WERI-Rb-1 (cell line): Measurements from ENCODE around the gene SNAP29.
"Not testable (repeated sequence)": the region's sequence is repeated elsewhere in the genome, so short reads cannot be mapped to it uniquely, and the experiment has no call there.

Source experiments
- DNase-seq: peaks from one replicate; pipeline ENCODE4 v3.0.0-alpha.2; 2020
- H3K27ac ChIP-seq: fragments of 250-450 bp; sonication (Bioruptor Pico); 2 replicates; pipeline ENCODE4 v1.5.1; 2020; ENCODE audit warnings: mild to moderate bottlenecking, moderate library complexity
- H3K27me3 ChIP-seq: fragments of 250-450 bp; sonication (Bioruptor Pico); 2 replicates; pipeline ENCODE4 v1.5.1; 2021; ENCODE audit warnings: mild to moderate bottlenecking, low read depth, moderate library complexity; ENCODE audit not compliant: insufficient read depth, severe bottlenecking
- H3K36me3 ChIP-seq: fragments of 250-450 bp; sonication (Bioruptor Pico); 2 replicates; pipeline ENCODE4 v1.5.1; 2020; ENCODE audit warnings: mild to moderate bottlenecking, moderate library complexity
- H3K4me3 ChIP-seq: 2 replicates; pipeline ENCODE4 v1.5.1; 2011; ENCODE audit warnings: low read depth, mild to moderate bottlenecking, control low read depth, low read length
- H3K9me3 ChIP-seq: fragments of 250-450 bp; sonication (Bioruptor Pico); 2 replicates; pipeline ENCODE4 v1.5.1; 2021; ENCODE audit warnings: mild to moderate bottlenecking, moderate library complexity; ENCODE audit not compliant: severe bottlenecking
- CTCF ChIP-seq: IDR thresholded peaks from 2 replicates; pipeline ENCODE4 v1.5.1; 2011; ENCODE audit warnings: low read depth, mild to moderate bottlenecking, control low read depth, inconsistent platforms, low read length

The SNAP29 gene

DNA sequence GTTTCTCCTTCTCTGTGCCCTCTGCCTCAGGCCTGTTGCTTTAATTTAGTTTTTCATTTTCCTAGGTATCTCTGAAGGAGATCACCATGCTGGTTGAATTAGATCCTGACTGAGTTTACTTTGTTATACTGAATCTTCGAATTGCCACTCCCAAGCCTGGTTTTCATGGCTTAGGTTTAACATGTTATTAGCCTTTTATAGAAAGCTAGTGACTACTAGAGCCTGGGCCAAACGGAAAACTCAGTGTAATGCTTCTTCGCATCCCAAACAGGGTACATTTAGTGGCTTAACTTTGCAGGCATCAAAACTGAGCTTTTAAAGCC is 62.0 kb downstream of the SNAP29 start:
- Histone ChIP-seq H3K27me3 (no peaks in the 10 kb centered on the region), H3K27ac (no peak overlapping the region), H3K36me3 (peaks cover 58% of the 10 kb centered on the region), H3K4me3 (no peak overlapping the region), H3K9me3 (no peaks in the 10 kb centered on the region)
- no peak for DNase-seq
- no peak for TF ChIP-seq CTCF

- DNase-seq: no peak
- no peak overlapping the region for H3K4me3 ChIP-seq
- H3K9me3 ChIP-seq: no peaks in the 10 kb centered on the region
- no peak overlapping the region for H3K27ac ChIP-seq
- peaks cover 62% of the 10 kb centered on the region for H3K36me3 ChIP-seq
- no peak for TF ChIP-seq CTCF
- H3K27me3 ChIP-seq: no peaks in the 10 kb centered on the region
These were observed 63.4 kb downstream of the SNAP29 start for GRCh38 chr22:20922141-20922751.

DNA sequence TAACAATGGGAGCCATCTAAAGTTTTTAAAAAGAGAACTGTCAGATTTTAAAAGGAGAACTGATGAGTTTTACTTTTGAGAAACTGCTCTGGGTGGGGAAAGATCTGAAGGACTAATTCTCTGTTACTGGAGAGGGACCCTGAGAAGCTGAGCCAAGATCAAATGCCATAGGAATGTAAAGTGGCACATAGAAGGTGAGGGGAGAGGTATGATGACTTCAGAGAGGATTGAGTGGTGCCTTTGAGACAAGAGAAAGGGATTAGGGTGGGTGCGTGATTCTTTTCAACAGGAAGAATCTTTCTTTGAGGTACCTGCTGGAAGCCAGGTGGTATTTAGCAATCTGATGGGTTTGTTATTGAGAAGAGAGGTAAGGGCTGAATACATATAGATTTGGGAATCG is 67.4 kb downstream of the SNAP29 start:
- no peaks in the 10 kb centered on the region for H3K27me3 ChIP-seq
- no peak for TF ChIP-seq CTCF
- no peak for DNase-seq
- no peak overlapping the region for H3K27ac ChIP-seq
- H3K9me3 ChIP-seq: no peaks in the 10 kb centered on the region
- H3K36me3 ChIP-seq: peaks cover 57% of the 10 kb centered on the region
- no peak overlapping the region for H3K4me3 ChIP-seq

- peaks cover 61% of the 10 kb centered on the region for H3K36me3 ChIP-seq
- no peak for TF ChIP-seq CTCF
- no peaks in the 10 kb centered on the region for H3K9me3 ChIP-seq
- peak overlapping the region; percentile 33; the same call in 1 of the 2 replicates for H3K27ac ChIP-seq
- peak; percentile 46 for DNase-seq
- H3K4me3 ChIP-seq: no peak overlapping the region
- H3K27me3 ChIP-seq: no peaks in the 10 kb centered on the region
These were observed 69.2 kb downstream of the SNAP29 start for GRCh38 chr22:20927940-20928572.

DNA sequence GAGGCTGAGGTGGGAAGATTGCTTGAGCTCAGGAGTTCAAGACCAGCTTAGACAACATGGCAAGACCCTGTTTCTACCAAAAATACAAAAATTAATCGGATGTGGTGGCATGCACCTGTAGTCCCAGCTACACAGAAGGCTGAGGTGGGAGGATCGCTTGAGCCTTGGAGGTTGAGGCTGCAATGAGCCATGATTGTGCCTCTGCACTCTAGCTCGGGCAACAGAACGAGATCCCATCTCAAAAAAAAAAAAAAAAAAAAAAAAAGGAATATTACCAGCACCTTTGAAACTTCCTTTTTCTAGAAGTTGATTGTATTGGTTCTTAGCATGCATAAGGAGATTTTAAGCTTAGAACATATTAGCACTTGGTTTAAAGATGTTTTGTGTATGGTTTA is 69.8 kb downstream of the SNAP29 start:
- TF ChIP-seq CTCF: no peak
- no peak for DNase-seq

GRCh38 chr22:20930004-20930403 is 71.2 kb downstream of the SNAP29 start:
- no peak overlapping the region for H3K27ac ChIP-seq
- no peaks in the 10 kb centered on the region for H3K27me3 ChIP-seq
- no peak for DNase-seq
- H3K4me3 ChIP-seq: no peak overlapping the region
- no peak for TF ChIP-seq CTCF
- H3K9me3 ChIP-seq: no peaks in the 10 kb centered on the region
- peaks cover 67% of the 10 kb centered on the region for H3K36me3 ChIP-seq

More for the DNA sequence above, 69.8 kb downstream of the SNAP29 start:
- no peak overlapping the region; the same call in 1 of the 2 replicates for H3K27ac ChIP-seq
- H3K4me3 ChIP-seq: no peak overlapping the region
- H3K27me3 ChIP-seq: no peaks in the 10 kb centered on the region
- no peaks in the 10 kb centered on the region for H3K9me3 ChIP-seq
- peaks cover 64% of the 10 kb centered on the region for H3K36me3 ChIP-seq

DNA sequence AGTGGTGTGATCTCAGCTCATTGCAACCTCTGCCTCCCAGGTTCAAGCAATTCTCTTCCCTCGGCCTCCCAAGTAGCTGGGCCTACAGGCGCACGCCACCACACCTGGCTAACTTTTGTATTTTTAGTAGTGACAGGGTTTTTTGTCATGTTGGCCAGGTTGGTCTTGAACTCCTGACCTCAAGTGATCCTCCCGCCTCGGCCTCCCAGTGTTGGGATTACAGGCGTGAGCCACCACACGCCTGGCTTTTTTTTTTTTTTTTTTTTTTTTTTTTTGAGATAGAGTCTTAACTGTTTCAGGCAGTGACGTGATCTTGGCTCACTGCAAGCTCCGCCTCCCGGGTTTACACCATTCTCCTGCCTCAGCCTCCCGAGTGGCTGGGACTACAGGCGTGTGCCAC is 71.6 kb downstream of the SNAP29 start:
- H3K36me3 ChIP-seq: peaks cover 66% of the 10 kb centered on the region
- not testable (repeated sequence) for H3K27me3 ChIP-seq, DNase-seq, H3K9me3 ChIP-seq, H3K27ac ChIP-seq, H3K4me3 ChIP-seq
